ENCODE data around the gene ATG7. TPM values are rescaled to one million over a fixed set of nuclear protein-coding genes. Genes with fewer than 3 reads are reported as not detected.

The ATG7 gene
- total and polyA plus RNA-seq, 10 of the 15 experiments (the other 5 are each of a cell fraction or from before 2014, with no cell fraction given): 13.5 to 49.5 (median 26.4) TPM

DNA sequence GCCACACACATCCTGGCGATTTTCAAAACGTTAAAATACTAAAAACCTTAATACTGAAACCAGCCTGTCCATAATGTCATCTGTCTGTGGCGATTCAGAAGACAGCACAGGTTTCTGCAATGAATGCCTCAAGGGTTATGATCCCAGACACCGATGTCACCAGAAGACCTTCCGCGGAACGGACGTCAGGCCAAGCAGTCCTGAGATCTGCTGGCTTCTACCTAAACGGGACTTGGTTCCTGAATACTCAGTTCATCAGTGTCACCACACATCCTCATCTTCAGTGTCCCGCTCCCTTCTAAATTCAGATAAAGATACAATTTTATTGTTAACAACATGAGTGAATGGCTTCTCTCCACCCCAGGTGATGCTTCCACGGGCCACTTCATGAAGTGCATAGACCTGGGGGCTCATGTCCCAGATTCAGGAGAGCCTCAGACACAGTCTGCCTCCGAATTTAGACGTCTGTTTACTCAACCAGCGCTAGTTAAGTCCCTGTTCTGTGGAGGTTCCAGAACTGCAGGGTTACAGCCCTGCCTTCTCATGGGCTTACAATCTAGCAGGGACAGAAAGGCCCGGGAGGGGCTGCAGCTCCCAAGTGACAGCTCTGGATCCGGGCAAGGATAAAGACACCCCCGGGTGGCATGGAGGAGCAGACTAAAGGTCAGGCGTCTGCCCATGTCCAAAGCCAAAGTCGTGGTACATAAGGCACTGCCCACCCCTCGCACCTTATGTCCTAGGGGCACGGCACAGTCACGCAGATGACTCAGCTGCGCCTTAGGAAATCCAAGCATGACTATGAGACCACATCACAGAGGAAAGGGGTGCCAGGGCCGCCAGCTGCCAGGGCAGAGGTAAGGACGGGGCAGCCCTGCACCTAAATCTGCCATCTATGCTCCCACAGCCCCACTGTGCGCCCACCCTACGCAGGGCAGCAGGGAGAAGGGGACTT, 295.6 kb downstream of the ATG7 start:
- ATAC-seq (no peak), DNase-seq (ENCODE audit: low read depth, low spot score) (no peak), FAIRE-seq (no peak)
- Histone ChIP-seq H3K27ac (ENCODE audit: control insufficient read depth, insufficient read depth) (no peak overlapping the region), H4K20me1 (ENCODE audit: control insufficient read depth, insufficient read depth) (no peaks in the 10 kb centered on the region; the same call in 1 of the 2 replicates), H3K9me3 (replicated peaks; ENCODE audit: control insufficient read depth, insufficient read depth, low read length) (no peaks in the 10 kb centered on the region), H3K36me3 (ENCODE audit: control insufficient read depth in 2 of 2, insufficient read depth in 2 of 2, low read length in 1 of 2) (peaks cover 15 to 19% of the 10 kb centered on the region in 2 experiments; a peak in 3 of 4 replicates), H3K4me2 (ENCODE audit: control insufficient read depth, insufficient read depth) (no peak overlapping the region), H3K4me3 (no peak overlapping the region), H2AFZ (ENCODE audit: control insufficient read depth, low read depth, low read length) (no peak overlapping the region), H3K4me1 (ENCODE audit: control insufficient read depth, insufficient read depth, low read length) (no peaks in the 10 kb centered on the region), H3K9ac (ENCODE audit: control insufficient read depth, insufficient read depth, low read length) (no peak overlapping the region), H3K79me2 (ENCODE audit: control insufficient read depth, insufficient read depth, low read length) (peaks cover 1% of the 10 kb centered on the region), H3K27me3 (replicated peaks in 1 of 2; ENCODE audit: control insufficient read depth in 2 of 2, insufficient read depth in 2 of 2, low read length in 1 of 2) (no peaks in the 10 kb centered on the region)
- WGBS (ENCODE audit: insufficient coverage, insufficient replicate concordance, low lambda C conversion rate, missing lambda C conversion rate): 92% methylated on average over 27 of the region's 27 CpGs
- RAD21 ChIA-PET (ENCODE audit: unreplicated experiment): no interaction called here
- CTCF ChIA-PET: no interaction called here
- POLR2A ChIA-PET: no interaction called here
- no TSS peak for BruUV-seq (replicated peaks)
- SMC1A ChIA-PET (ENCODE audit: uncharacterized antibody, unreplicated experiment): no interaction called here
- in situ Hi-C loops (cut with MboI) (no loop called here), intact Hi-C loops (cut with micrococcal nuclease; ENCODE audit: unreplicated experiment) (no loop called here)
- no peak for TF ChIP-seq STAT3 (IDR thresholded peaks at IDR 0.05; ENCODE audit: low read depth, low read length)
- no peak for TF ChIP-seq PML (IDR thresholded peaks at IDR 0.05; ENCODE audit: low read length)
- no peak for TF ChIP-seq LARP7 (IDR thresholded peaks at IDR 0.05)
- TF ChIP-seq CBFB (IDR thresholded peaks at IDR 0.05; ENCODE audit: low read depth): no peak
- TF ChIP-seq ZNF207 (IDR thresholded peaks at IDR 0.05; ENCODE audit: borderline replicate concordance): no peak
- TF ChIP-seq RCOR1 (conservative IDR thresholded peaks at IDR 0.05; ENCODE audit: low read depth, low read length): no peak
- no peak for TF ChIP-seq FOXK2 (IDR thresholded peaks at IDR 0.05)
- no peak for TF ChIP-seq DPF2 (IDR thresholded peaks at IDR 0.05)
